ENCODE results near the gene MAP2K5. TPM values are rescaled to one million over a fixed set of nuclear protein-coding genes. Genes with fewer than 3 reads are reported as not detected.

MAP2K5 gene
- total RNA-seq, 1 donor from 2014 or later, result 25.0 TPM

GRCh38 chr15:67815036-67815592, 272.6 kb downstream of the MAP2K5 start:
- H3K4me1 ChIP-seq, result peaks cover 2% of the 10 kb centered on the region
- DNase-seq, result no peak

GRCh38 chr15:67816668-67817067, 274.2 kb downstream of the MAP2K5 start:
- Histone ChIP-seq H3K27me3 (ENCODE audit: low read depth) (peaks cover 76% of the 10 kb centered on the region), H3K27ac (replicated peaks) (no peak overlapping the region), H3K36me3 (peaks cover 13% of the 10 kb centered on the region), H3K4me1 (peaks cover 17% of the 10 kb centered on the region), H3K9me3 (replicated peaks) (peaks cover 24% of the 10 kb centered on the region), H3K4me3 (no peak overlapping the region)
- intact Hi-C loops (cut with micrococcal nuclease), result no loop called here
- DNase-seq, result no peak
- no peak for TF ChIP-seq CTCF (IDR thresholded peaks at IDR 0.05; ENCODE audit: borderline replicate concordance)

More at GRCh38 chr15:67815036-67815592, 272.6 kb downstream of the MAP2K5 start:
- Histone ChIP-seq H3K27ac (replicated peaks) (no peak overlapping the region), H3K36me3 (peaks cover 13% of the 10 kb centered on the region), H3K9me3 (replicated peaks) (peaks cover 24% of the 10 kb centered on the region), H3K27me3 (ENCODE audit: low read depth) (peaks cover 60% of the 10 kb centered on the region), H3K4me3 (no peak overlapping the region)
- intact Hi-C loops (cut with micrococcal nuclease), result no loop called here
- TF ChIP-seq CTCF (IDR thresholded peaks at IDR 0.05; ENCODE audit: borderline replicate concordance), result no peak

GRCh38 chr15:67818464-67818863, 276.0 kb downstream of the MAP2K5 start:
- H3K27me3 ChIP-seq (ENCODE audit: low read depth), result peaks cover 89% of the 10 kb centered on the region
- peaks cover 13% of the 10 kb centered on the region for H3K36me3 ChIP-seq
- H3K27ac ChIP-seq (replicated peaks), result no peak overlapping the region
- peaks cover 33% of the 10 kb centered on the region for H3K4me1 ChIP-seq
- DNase-seq, result no peak
- H3K4me3 ChIP-seq, result no peak overlapping the region
- no peak for TF ChIP-seq CTCF (IDR thresholded peaks at IDR 0.05; ENCODE audit: borderline replicate concordance)
- peaks cover 24% of the 10 kb centered on the region for H3K9me3 ChIP-seq (replicated peaks)
- intact Hi-C loops (cut with micrococcal nuclease), result no loop called here

- Histone ChIP-seq H3K4me1 (peaks cover 37% of the 10 kb centered on the region), H3K4me3 (no peak overlapping the region), H3K27ac (replicated peaks) (no peak overlapping the region), H3K27me3 (ENCODE audit: low read depth) (peaks cover 100% of the 10 kb centered on the region), H3K36me3 (peaks cover 13% of the 10 kb centered on the region), H3K9me3 (replicated peaks) (peaks cover 24% of the 10 kb centered on the region)
- intact Hi-C loops (cut with micrococcal nuclease), result no loop called here
- no peak for TF ChIP-seq CTCF (IDR thresholded peaks at IDR 0.05; ENCODE audit: borderline replicate concordance)
- no peak for DNase-seq
These were observed 277.1 kb downstream of the MAP2K5 start for GRCh38 chr15:67819636-67820035.

GRCh38 chr15:67820122-67820991, 277.9 kb downstream of the MAP2K5 start:
- TF ChIP-seq CTCF (IDR thresholded peaks at IDR 0.05; ENCODE audit: borderline replicate concordance), result no peak
- Histone ChIP-seq H3K27ac (replicated peaks) (no peak overlapping the region), H3K4me1 (peaks cover 44% of the 10 kb centered on the region), H3K27me3 (ENCODE audit: low read depth) (peaks cover 100% of the 10 kb centered on the region), H3K9me3 (replicated peaks) (peaks cover 16% of the 10 kb centered on the region), H3K36me3 (peaks cover 9% of the 10 kb centered on the region), H3K4me3 (no peak overlapping the region)
- no peak for DNase-seq
- intact Hi-C loops (cut with micrococcal nuclease), result no loop called here

Data from left ventricle myocardium inferior (tissue), 1 donor.